A673 (cell line): ENCODE measurements around the gene PHACTR2. TPM values are rescaled to one million over a fixed set of nuclear protein-coding genes. Genes with fewer than 3 reads are reported as not detected.

Experiments used
- BruUV-seq: library from RNA; stranded (reverse); fragments of 400-500 nt; replicated peaks from 2 replicates; lab custom pipeline; 2021; lab: Mats Ljungman, UMichigan
- CTCF ChIA-PET: fragments of 300-600 bp; sonication (Branson Sonifier 250); formaldehyde crosslinking; loops from one replicate; lab custom pipeline; 2022; ENCODE audit warnings: antibody characterized with exemption; lab: Charles Lee
- POLR2A ChIA-PET: fragments of 300-600 bp; sonication (Branson Sonifier 250); formaldehyde crosslinking; loops from one replicate; lab custom pipeline; 2022; ENCODE audit warnings: antibody characterized with exemption; ENCODE audit not compliant: low non-redundant PET; lab: Charles Lee
- DNase-seq: peaks from one replicate; pipeline ENCODE4 v3.0.0-alpha.2; 2015; ENCODE audit warnings: low spot score
- H3K27ac ChIP-seq: fragments of 200-600 bp; sonication (generic); 2 replicates; pipeline ENCODE4 v1.5.1; 2016; ENCODE audit warnings: mixed run types, low read depth, mild to moderate bottlenecking, mixed read lengths, antibody characterized with exemption, low read length; ENCODE audit not compliant: poor library complexity, severe bottlenecking
- H3K27me3 ChIP-seq: fragments of 200-600 bp; sonication (generic); replicated peaks from 2 replicates; pipeline ENCODE4 v1.6.1; 2017; ENCODE audit warnings: mixed run types, low read depth, mild to moderate bottlenecking, mixed read lengths, antibody characterized with exemption, low read length; ENCODE audit not compliant: insufficient read depth, poor library complexity
- H3K36me3 ChIP-seq: fragments of 200-600 bp; sonication (generic); 2 replicates; pipeline ENCODE4 v1.6.1; 2016; ENCODE audit warnings: mixed run types, mild to moderate bottlenecking, mixed read lengths, antibody characterized with exemption, low read length; ENCODE audit not compliant: insufficient read depth, poor library complexity, severe bottlenecking
- H3K4me1 ChIP-seq: fragments of 200-600 bp; sonication (generic); 2 replicates; pipeline ENCODE4 v1.6.1; 2017; ENCODE audit warnings: mixed run types, mild to moderate bottlenecking, mixed read lengths, antibody characterized with exemption, low read length; ENCODE audit not compliant: insufficient read depth, poor library complexity, severe bottlenecking
- H3K4me3 ChIP-seq: fragments of 200-600 bp; sonication (generic); 2 replicates; pipeline ENCODE4 v1.5.1; 2016; ENCODE audit warnings: low read depth, mixed run types, mild to moderate bottlenecking, mixed read lengths, low read length; ENCODE audit not compliant: poor library complexity, severe bottlenecking
- H3K9me3 ChIP-seq: fragments of 200-600 bp; sonication (generic); 2 replicates; pipeline ENCODE4 v1.6.1; 2016; ENCODE audit warnings: mixed run types, low read depth, mild to moderate bottlenecking, mixed read lengths, antibody characterized with exemption, low read length; ENCODE audit not compliant: poor library complexity, severe bottlenecking
- EZH2 ChIP-seq: fragments of 200-600 bp; sonication (generic); IDR thresholded peaks from 2 replicates; pipeline ENCODE4 v1.6.1; 2017; ENCODE audit warnings: borderline replicate concordance, low read depth, mild to moderate bottlenecking, mixed read lengths, antibody characterized with exemption, low read length; ENCODE audit not compliant: poor library complexity, severe bottlenecking
- intact Hi-C: fragments of 100-400 bp; cut with micrococcal nuclease; formaldehyde crosslinking; loops from one replicate; pipeline ENCODE4 v1.10.0; 2022; ENCODE audit not compliant: unreplicated experiment
- total RNA-seq: library from RNA; stranded (reverse); gene quantifications from 2 replicates; pipeline ENCODE4 v1.2.3, GENCODE V29; 2021
- TF ChIP-seq, protein P1 (sequence below): fragments of 300-800, 200-600 bp; sonication (generic); conservative IDR thresholded peaks from 2 replicates; pipeline ENCODE4 v1.5.1; 2017; ENCODE audit warnings: low read depth, mild to moderate bottlenecking, antibody characterized with exemption, low read length, moderate library complexity, mixed read lengths

The PHACTR2 gene
- total RNA-seq, 1 experiment from 2014 or later, result 2.4 TPM

DNA sequence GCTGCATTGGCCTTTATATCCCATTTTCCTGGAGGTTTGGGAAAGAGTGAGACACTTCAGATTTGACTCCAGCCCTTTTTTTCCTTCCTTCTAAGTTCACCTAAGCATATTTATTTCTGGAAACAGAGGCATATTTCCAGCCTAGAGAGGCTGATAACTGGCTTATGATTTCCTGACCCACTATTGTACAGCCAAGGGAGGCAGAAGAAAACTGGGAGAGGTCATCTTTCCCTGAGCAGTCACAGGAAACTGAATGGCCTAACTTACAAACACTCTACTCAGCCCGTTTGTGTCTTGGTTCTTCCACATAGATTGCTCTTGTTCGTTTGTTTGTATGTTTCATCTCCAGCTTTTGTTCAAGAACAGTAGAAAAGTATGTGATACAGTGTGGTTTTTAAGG lies 101.2 kb downstream of the PHACTR2 start:
- no peak overlapping the region for H3K27ac ChIP-seq
- no peaks in the 10 kb centered on the region for H3K27me3 ChIP-seq
- H3K36me3 ChIP-seq, result no peaks in the 10 kb centered on the region
- no peak for TF ChIP-seq EZH2
- TF ChIP-seq, protein P1, sequence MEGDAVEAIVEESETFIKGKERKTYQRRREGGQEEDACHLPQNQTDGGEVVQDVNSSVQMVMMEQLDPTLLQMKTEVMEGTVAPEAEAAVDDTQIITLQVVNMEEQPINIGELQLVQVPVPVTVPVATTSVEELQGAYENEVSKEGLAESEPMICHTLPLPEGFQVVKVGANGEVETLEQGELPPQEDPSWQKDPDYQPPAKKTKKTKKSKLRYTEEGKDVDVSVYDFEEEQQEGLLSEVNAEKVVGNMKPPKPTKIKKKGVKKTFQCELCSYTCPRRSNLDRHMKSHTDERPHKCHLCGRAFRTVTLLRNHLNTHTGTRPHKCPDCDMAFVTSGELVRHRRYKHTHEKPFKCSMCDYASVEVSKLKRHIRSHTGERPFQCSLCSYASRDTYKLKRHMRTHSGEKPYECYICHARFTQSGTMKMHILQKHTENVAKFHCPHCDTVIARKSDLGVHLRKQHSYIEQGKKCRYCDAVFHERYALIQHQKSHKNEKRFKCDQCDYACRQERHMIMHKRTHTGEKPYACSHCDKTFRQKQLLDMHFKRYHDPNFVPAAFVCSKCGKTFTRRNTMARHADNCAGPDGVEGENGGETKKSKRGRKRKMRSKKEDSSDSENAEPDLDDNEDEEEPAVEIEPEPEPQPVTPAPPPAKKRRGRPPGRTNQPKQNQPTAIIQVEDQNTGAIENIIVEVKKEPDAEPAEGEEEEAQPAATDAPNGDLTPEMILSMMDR, result no peak
- POLR2A ChIA-PET, result no interaction called here
- DNase-seq, result no peak
- CTCF ChIA-PET, result no interaction called here
- no peaks in the 10 kb centered on the region for H3K9me3 ChIP-seq
- intact Hi-C loops, result no loop called here
- no TSS peak for BruUV-seq
- no peaks in the 10 kb centered on the region for H3K4me1 ChIP-seq
- no peak overlapping the region for H3K4me3 ChIP-seq

- Histone ChIP-seq H3K4me3 (no peak overlapping the region), H3K27ac (no peak overlapping the region), H3K4me1 (no peaks in the 10 kb centered on the region), H3K9me3 (no peaks in the 10 kb centered on the region), H3K27me3 (no peaks in the 10 kb centered on the region), H3K36me3 (no peaks in the 10 kb centered on the region)
- intact Hi-C loops, result no loop called here
- no TSS peak for BruUV-seq
- ChIA-PET POLR2A (no interaction called here), CTCF (no interaction called here)
- no peak for TF ChIP-seq EZH2
- TF ChIP-seq, protein P1, result no peak
- DNase-seq, result no peak
These were observed 104.7 kb downstream of the PHACTR2 start for GRCh38 chr6:143782481-143782880.

GRCh38 chr6:143783077-143783476 lies 105.3 kb downstream of the PHACTR2 start:
- no peaks in the 10 kb centered on the region for H3K9me3 ChIP-seq
- no TSS peak for BruUV-seq

More at GRCh38 chr6:143783077-143783476, 105.3 kb downstream of the PHACTR2 start:
- Histone ChIP-seq H3K36me3 (no peaks in the 10 kb centered on the region), H3K27me3 (no peaks in the 10 kb centered on the region), H3K4me1 (no peaks in the 10 kb centered on the region), H3K4me3 (no peak overlapping the region), H3K27ac (no peak overlapping the region)
- DNase-seq, result no peak
- intact Hi-C loops, result no loop called here
- TF ChIP-seq, protein P1, result no peak
- TF ChIP-seq EZH2, result no peak
- ChIA-PET CTCF (no interaction called here), POLR2A (no interaction called here)
